ENCODE measurements around the gene MTERF2.

GRCh38 chr12:106978035-106978800 lies 8.7 kb downstream of the MTERF2 start:
- TF ChIP-seq POLR2A (IDR thresholded peaks at IDR 0.05; ENCODE audit: low read depth, low read length): no peak
- TF ChIP-seq, protein P1, sequence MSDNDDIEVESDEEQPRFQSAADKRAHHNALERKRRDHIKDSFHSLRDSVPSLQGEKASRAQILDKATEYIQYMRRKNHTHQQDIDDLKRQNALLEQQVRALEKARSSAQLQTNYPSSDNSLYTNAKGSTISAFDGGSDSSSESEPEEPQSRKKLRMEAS (IDR thresholded peaks at IDR 0.05; ENCODE audit: insufficient read depth, insufficient read length): no peak
- TF ChIP-seq, protein P2, sequence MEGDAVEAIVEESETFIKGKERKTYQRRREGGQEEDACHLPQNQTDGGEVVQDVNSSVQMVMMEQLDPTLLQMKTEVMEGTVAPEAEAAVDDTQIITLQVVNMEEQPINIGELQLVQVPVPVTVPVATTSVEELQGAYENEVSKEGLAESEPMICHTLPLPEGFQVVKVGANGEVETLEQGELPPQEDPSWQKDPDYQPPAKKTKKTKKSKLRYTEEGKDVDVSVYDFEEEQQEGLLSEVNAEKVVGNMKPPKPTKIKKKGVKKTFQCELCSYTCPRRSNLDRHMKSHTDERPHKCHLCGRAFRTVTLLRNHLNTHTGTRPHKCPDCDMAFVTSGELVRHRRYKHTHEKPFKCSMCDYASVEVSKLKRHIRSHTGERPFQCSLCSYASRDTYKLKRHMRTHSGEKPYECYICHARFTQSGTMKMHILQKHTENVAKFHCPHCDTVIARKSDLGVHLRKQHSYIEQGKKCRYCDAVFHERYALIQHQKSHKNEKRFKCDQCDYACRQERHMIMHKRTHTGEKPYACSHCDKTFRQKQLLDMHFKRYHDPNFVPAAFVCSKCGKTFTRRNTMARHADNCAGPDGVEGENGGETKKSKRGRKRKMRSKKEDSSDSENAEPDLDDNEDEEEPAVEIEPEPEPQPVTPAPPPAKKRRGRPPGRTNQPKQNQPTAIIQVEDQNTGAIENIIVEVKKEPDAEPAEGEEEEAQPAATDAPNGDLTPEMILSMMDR (IDR thresholded peaks at IDR 0.05; ENCODE audit: extremely low read depth in 1 of 2, insufficient read depth in 1 of 2, low read depth in 1 of 2, low read length in 2 of 2): no peak
- TF ChIP-seq POLR2AphosphoS5 (IDR thresholded peaks at IDR 0.05; ENCODE audit: insufficient read depth, low read depth, low read length): no peak
- TF ChIP-seq EZH2 (IDR thresholded peaks at IDR 0.05; ENCODE audit: borderline replicate concordance, low read depth, low read length, severe bottlenecking): no peak
- no peak for TF ChIP-seq JUN (IDR thresholded peaks at IDR 0.05; ENCODE audit: borderline replicate concordance, insufficient read depth, insufficient read length, low read depth)
